NCI-H2107 treated with DMSO at 0.1 percent for 48 hours (cell line): Measurements from ENCODE around the gene FAF2.

ENCODE experiments used
- DNase-seq: peaks from one replicate; lab custom pipeline; 2025; ENCODE audit not compliant: unreplicated experiment; lab: John Stamatoyannopoulos, UW

FAF2 gene

GRCh38 chr5:176529741-176530141 lies 81.6 kb downstream of the FAF2 start:
- DNase-seq: no peak

GRCh38 chr5:176530393-176530982 lies 82.3 kb downstream of the FAF2 start:
- DNase-seq: no peak

GRCh38 chr5:176530983-176531901 lies 83.1 kb downstream of the FAF2 start:
- DNase-seq: peak; percentile 8

- DNase-seq: no peak
Observed at GRCh38 chr5:176531902-176532493, 83.8 kb downstream of the FAF2 start.

- DNase-seq: no peak
Observed at GRCh38 chr5:176532795-176533194, 84.6 kb downstream of the FAF2 start.

- no peak for DNase-seq
Observed at GRCh38 chr5:176533390-176533789, 85.2 kb downstream of the FAF2 start.

GRCh38 chr5:176533894-176534611 lies 85.9 kb downstream of the FAF2 start:
- DNase-seq: no peak

GRCh38 chr5:176534640-176535039 lies 86.5 kb downstream of the FAF2 start:
- DNase-seq: no peak

GRCh38 chr5:176535101-176535663 lies 87.0 kb downstream of the FAF2 start:
- no peak for DNase-seq

GRCh38 chr5:176535664-176536131 lies 87.5 kb downstream of the FAF2 start:
- DNase-seq: no peak

GRCh38 chr5:176536132-176536901 lies 88.1 kb downstream of the FAF2 start:
- DNase-seq: peak; percentile 14

- peak; percentile 82 for DNase-seq
Observed at GRCh38 chr5:176536902-176537553, 88.8 kb downstream of the FAF2 start, which contains the start of gene RNF44. Gene RNF44 (minus strand): TSS chr5:176537402. CDS start chr5:176532472, 4,930 bp downstream.

GRCh38 chr5:176537554-176538229 lies 89.5 kb downstream of the FAF2 start:
- peak; percentile 83 for DNase-seq

- no peak for DNase-seq
Observed at GRCh38 chr5:176538230-176538988, 90.2 kb downstream of the FAF2 start.

GRCh38 chr5:176538989-176539384 lies 90.8 kb downstream of the FAF2 start:
- DNase-seq: no peak

- no peak for DNase-seq
Observed at GRCh38 chr5:176540476-176540899, 92.3 kb downstream of the FAF2 start.

GRCh38 chr5:176540956-176541337 lies 92.8 kb downstream of the FAF2 start:
- no peak for DNase-seq
